ENCODE data around the gene RGS9. TPM values are rescaled to one million over a fixed set of nuclear protein-coding genes. Genes with fewer than 3 reads are reported as not detected.
A peak's percentile ranks its signal among the peaks of the same experiment; 100 is the strongest.

Gene RGS9
- total and polyA plus RNA-seq, 10 of the 15 experiments (the other 5 are each of a cell fraction or from before 2014, with no cell fraction given): 1.1 to 10.6 (median 5.6) TPM

DNA sequence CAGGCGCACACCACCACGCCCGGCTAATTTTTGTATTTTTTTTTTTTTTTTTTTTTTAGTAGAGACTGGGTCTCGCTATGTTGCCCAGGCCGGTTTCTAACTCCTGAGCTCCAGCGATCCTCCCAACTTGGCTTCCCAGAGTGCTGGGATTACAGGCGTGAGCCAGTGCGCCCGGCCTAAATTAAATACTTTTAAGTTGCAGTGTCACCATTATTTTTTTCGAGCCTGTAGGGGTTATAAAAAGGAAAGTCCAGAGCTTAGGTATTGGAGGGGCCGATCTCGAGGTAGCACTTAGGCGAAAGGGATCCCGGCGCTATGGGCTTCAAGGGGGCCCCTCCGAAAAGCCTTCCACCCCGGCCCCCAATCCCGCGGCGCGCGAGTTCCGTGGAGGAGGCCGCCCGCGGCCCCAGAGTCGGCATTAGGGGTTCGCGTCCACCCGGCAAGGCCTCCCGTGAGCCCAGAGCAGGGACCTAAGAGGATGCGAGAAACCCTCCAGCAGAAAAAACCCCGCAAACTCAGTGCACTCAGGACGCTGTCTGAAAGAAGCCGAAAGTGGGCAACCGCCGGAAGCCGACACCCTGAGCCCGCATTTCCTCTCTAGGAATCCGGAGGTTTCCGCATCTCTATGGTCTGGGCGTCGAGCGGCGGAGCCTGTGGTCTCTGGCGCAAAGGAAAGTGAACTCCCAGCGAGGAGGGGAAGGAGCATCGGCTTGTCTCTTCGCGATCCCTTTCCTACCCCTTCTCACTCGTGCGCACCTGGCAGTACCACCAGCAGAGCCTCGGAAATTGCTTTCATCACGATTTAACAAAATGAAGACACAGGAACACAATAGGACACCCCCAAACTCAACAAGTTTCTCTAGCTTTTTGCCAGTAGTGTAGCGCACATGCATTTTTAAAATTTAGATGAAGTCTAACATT, 14.1 kb upstream of the RGS9 start (continued):
- TF ChIP-seq STAT1 (conservative IDR thresholded peaks at IDR 0.05) (peak; percentile 51; the same call in 1 of the 2 replicates), MEF2A (IDR thresholded peaks at IDR 0.05; ENCODE audit: insufficient read depth, low read depth, low read length) (0 out of 2 replicates have a peak, but pooled peaks have one; percentile 23), RCOR1 (conservative IDR thresholded peaks at IDR 0.05; ENCODE audit: low read depth, low read length) (no peak), HDAC6 (IDR thresholded peaks at IDR 0.05; ENCODE audit: unreplicated experiment) (no peak), TCF7 (IDR thresholded peaks at IDR 0.05; ENCODE audit: borderline replicate concordance) (no peak)
- TF ChIP-seq, protein P1, sequence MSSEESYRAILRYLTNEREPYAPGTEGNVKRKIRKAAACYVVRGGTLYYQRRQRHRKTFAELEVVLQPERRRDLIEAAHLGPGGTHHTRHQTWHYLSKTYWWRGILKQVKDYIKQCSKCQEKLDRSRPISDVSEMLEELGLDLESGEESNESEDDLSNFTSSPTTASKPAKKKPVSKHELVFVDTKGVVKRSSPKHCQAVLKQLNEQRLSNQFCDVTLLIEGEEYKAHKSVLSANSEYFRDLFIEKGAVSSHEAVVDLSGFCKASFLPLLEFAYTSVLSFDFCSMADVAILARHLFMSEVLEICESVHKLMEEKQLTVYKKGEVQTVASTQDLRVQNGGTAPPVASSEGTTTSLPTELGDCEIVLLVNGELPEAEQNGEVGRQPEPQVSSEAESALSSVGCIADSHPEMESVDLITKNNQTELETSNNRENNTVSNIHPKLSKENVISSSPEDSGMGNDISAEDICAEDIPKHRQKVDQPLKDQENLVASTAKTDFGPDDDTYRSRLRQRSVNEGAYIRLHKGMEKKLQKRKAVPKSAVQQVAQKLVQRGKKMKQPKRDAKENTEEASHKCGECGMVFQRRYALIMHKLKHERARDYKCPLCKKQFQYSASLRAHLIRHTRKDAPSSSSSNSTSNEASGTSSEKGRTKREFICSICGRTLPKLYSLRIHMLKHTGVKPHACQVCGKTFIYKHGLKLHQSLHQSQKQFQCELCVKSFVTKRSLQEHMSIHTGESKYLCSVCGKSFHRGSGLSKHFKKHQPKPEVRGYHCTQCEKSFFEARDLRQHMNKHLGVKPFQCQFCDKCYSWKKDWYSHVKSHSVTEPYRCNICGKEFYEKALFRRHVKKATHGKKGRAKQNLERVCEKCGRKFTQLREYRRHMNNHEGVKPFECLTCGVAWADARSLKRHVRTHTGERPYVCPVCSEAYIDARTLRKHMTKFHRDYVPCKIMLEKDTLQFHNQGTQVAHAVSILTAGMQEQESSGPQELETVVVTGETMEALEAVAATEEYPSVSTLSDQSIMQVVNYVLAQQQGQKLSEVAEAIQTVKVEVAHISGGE (CRISPR knock-in tag; IDR thresholded peaks at IDR 0.05): peak; percentile 57; the same call in 1 of the 2 replicates
- TF ChIP-seq, protein P2, sequence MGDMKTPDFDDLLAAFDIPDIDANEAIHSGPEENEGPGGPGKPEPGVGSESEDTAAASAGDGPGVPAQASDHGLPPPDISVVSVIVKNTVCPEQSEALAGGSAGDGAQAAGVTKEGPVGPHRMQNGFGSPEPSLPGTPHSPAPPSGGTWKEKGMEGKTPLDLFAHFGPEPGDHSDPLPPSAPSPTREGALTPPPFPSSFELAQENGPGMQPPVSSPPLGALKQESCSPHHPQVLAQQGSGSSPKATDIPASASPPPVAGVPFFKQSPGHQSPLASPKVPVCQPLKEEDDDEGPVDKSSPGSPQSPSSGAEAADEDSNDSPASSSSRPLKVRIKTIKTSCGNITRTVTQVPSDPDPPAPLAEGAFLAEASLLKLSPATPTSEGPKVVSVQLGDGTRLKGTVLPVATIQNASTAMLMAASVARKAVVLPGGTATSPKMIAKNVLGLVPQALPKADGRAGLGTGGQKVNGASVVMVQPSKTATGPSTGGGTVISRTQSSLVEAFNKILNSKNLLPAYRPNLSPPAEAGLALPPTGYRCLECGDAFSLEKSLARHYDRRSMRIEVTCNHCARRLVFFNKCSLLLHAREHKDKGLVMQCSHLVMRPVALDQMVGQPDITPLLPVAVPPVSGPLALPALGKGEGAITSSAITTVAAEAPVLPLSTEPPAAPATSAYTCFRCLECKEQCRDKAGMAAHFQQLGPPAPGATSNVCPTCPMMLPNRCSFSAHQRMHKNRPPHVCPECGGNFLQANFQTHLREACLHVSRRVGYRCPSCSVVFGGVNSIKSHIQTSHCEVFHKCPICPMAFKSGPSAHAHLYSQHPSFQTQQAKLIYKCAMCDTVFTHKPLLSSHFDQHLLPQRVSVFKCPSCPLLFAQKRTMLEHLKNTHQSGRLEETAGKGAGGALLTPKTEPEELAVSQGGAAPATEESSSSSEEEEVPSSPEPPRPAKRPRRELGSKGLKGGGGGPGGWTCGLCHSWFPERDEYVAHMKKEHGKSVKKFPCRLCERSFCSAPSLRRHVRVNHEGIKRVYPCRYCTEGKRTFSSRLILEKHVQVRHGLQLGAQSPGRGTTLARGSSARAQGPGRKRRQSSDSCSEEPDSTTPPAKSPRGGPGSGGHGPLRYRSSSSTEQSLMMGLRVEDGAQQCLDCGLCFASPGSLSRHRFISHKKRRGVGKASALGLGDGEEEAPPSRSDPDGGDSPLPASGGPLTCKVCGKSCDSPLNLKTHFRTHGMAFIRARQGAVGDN (IDR thresholded peaks at IDR 0.05): 0 out of 2 replicates have a peak, but pooled peaks have one; percentile 49
- TF ChIP-seq, protein P3, sequence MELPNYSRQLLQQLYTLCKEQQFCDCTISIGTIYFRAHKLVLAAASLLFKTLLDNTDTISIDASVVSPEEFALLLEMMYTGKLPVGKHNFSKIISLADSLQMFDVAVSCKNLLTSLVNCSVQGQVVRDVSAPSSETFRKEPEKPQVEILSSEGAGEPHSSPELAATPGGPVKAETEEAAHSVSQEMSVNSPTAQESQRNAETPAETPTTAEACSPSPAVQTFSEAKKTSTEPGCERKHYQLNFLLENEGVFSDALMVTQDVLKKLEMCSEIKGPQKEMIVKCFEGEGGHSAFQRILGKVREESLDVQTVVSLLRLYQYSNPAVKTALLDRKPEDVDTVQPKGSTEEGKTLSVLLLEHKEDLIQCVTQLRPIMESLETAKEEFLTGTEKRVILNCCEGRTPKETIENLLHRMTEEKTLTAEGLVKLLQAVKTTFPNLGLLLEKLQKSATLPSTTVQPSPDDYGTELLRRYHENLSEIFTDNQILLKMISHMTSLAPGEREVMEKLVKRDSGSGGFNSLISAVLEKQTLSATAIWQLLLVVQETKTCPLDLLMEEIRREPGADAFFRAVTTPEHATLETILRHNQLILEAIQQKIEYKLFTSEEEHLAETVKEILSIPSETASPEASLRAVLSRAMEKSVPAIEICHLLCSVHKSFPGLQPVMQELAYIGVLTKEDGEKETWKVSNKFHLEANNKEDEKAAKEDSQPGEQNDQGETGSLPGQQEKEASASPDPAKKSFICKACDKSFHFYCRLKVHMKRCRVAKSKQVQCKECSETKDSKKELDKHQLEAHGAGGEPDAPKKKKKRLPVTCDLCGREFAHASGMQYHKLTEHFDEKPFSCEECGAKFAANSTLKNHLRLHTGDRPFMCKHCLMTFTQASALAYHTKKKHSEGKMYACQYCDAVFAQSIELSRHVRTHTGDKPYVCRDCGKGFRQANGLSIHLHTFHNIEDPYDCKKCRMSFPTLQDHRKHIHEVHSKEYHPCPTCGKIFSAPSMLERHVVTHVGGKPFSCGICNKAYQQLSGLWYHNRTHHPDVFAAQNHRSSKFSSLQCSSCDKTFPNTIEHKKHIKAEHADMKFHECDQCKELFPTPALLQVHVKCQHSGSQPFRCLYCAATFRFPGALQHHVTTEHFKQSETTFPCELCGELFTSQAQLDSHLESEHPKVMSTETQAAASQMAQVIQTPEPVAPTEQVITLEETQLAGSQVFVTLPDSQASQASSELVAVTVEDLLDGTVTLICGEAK (IDR thresholded peaks at IDR 0.05; ENCODE audit: borderline replicate concordance): peak; percentile 72
- TF ChIP-seq, protein P4, sequence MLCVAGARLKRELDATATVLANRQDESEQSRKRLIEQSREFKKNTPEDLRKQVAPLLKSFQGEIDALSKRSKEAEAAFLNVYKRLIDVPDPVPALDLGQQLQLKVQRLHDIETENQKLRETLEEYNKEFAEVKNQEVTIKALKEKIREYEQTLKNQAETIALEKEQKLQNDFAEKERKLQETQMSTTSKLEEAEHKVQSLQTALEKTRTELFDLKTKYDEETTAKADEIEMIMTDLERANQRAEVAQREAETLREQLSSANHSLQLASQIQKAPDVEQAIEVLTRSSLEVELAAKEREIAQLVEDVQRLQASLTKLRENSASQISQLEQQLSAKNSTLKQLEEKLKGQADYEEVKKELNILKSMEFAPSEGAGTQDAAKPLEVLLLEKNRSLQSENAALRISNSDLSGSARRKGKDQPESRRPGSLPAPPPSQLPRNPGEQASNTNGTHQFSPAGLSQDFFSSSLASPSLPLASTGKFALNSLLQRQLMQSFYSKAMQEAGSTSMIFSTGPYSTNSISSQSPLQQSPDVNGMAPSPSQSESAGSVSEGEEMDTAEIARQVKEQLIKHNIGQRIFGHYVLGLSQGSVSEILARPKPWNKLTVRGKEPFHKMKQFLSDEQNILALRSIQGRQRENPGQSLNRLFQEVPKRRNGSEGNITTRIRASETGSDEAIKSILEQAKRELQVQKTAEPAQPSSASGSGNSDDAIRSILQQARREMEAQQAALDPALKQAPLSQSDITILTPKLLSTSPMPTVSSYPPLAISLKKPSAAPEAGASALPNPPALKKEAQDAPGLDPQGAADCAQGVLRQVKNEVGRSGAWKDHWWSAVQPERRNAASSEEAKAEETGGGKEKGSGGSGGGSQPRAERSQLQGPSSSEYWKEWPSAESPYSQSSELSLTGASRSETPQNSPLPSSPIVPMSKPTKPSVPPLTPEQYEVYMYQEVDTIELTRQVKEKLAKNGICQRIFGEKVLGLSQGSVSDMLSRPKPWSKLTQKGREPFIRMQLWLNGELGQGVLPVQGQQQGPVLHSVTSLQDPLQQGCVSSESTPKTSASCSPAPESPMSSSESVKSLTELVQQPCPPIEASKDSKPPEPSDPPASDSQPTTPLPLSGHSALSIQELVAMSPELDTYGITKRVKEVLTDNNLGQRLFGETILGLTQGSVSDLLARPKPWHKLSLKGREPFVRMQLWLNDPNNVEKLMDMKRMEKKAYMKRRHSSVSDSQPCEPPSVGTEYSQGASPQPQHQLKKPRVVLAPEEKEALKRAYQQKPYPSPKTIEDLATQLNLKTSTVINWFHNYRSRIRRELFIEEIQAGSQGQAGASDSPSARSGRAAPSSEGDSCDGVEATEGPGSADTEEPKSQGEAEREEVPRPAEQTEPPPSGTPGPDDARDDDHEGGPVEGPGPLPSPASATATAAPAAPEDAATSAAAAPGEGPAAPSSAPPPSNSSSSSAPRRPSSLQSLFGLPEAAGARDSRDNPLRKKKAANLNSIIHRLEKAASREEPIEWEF (IDR thresholded peaks at IDR 0.05; ENCODE audit: insufficient replicate concordance, low read depth, low read length): no peak

All from GM12878 (cell line).